ENCODE results near the gene CPA1. TPM values are rescaled to one million over a fixed set of nuclear protein-coding genes. Genes with fewer than 3 reads are reported as not detected.
"Not testable (repeated sequence)": the region's sequence is repeated elsewhere in the genome, so short reads cannot be mapped to it uniquely, and the experiment has no call there.

The CPA1 gene
- total RNA-seq, 1 donor from 2014 or later = not detected

DNA sequence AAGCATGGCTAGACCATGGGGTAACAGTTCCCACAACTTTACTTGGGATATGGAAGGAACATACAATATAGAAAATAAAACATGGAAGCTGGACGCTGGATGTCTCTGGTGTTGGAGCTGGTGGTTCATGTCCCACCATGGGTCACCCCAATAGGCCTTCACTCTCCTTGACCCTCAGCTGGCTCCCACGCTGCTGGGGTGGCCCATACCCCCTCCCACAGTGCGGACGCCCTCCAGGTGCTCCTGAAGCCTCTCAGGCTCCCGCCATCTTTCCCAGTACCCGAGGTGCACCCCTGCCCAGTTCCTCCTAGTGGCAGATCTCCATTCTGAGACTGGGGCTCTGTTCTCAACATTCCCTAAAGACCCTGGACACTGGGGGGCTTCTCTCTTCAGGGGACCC lies 5.8 kb upstream of the CPA1 start:
- no peak overlapping the region for H3K4me3 ChIP-seq (ENCODE audit: low read depth, low read length)
- no peak for DNase-seq (ENCODE audit: low read depth)
- TF ChIP-seq, protein P1, sequence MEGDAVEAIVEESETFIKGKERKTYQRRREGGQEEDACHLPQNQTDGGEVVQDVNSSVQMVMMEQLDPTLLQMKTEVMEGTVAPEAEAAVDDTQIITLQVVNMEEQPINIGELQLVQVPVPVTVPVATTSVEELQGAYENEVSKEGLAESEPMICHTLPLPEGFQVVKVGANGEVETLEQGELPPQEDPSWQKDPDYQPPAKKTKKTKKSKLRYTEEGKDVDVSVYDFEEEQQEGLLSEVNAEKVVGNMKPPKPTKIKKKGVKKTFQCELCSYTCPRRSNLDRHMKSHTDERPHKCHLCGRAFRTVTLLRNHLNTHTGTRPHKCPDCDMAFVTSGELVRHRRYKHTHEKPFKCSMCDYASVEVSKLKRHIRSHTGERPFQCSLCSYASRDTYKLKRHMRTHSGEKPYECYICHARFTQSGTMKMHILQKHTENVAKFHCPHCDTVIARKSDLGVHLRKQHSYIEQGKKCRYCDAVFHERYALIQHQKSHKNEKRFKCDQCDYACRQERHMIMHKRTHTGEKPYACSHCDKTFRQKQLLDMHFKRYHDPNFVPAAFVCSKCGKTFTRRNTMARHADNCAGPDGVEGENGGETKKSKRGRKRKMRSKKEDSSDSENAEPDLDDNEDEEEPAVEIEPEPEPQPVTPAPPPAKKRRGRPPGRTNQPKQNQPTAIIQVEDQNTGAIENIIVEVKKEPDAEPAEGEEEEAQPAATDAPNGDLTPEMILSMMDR (conservative IDR thresholded peaks at IDR 0.05; ENCODE audit: low read depth, low read length) = no peak

- not testable (repeated sequence) for H3K4me3 ChIP-seq (ENCODE audit: low read depth, low read length); DNase-seq (ENCODE audit: low read depth)
Observed at GRCh38 chr7:130376461-130376860, 3.8 kb upstream of the CPA1 start.

GRCh38 chr7:130377178-130377577 lies 3.1 kb upstream of the CPA1 start:
- H3K4me3 ChIP-seq (ENCODE audit: low read depth, low read length) = no peak overlapping the region
- TF ChIP-seq, protein P1 (conservative IDR thresholded peaks at IDR 0.05; ENCODE audit: low read depth, low read length) = no peak
- no peak for DNase-seq (ENCODE audit: low read depth)

- TF ChIP-seq, protein P1 (conservative IDR thresholded peaks at IDR 0.05; ENCODE audit: low read depth, low read length) = no peak
- H3K4me3 ChIP-seq (ENCODE audit: low read depth, low read length) = no peak overlapping the region
- DNase-seq (ENCODE audit: low read depth) = no peak
Observed at GRCh38 chr7:130379019-130379418, 1.3 kb upstream of the CPA1 start.

- no peak overlapping the region for H3K4me3 ChIP-seq (ENCODE audit: low read depth, low read length)
- no peak for DNase-seq (ENCODE audit: low read depth)
- TF ChIP-seq, protein P1 (conservative IDR thresholded peaks at IDR 0.05; ENCODE audit: low read depth, low read length) = no peak
Observed at GRCh38 chr7:130379532-130379920, 768 bp upstream of the CPA1 start.

- DNase-seq (ENCODE audit: low read depth) = no peak
- TF ChIP-seq, protein P1 (conservative IDR thresholded peaks at IDR 0.05; ENCODE audit: low read depth, low read length) = no peak
- H3K4me3 ChIP-seq (ENCODE audit: low read depth, low read length) = no peak overlapping the region
Observed at GRCh38 chr7:130380861-130381455, 664 bp downstream of the CPA1 start.

- TF ChIP-seq, protein P1 (conservative IDR thresholded peaks at IDR 0.05; ENCODE audit: low read depth, low read length) = peak; percentile 18
- no peak for DNase-seq (ENCODE audit: low read depth)
- no peak overlapping the region for H3K4me3 ChIP-seq (ENCODE audit: low read depth, low read length)
Observed at GRCh38 chr7:130381468-130382312, 1.4 kb downstream of the CPA1 start.

Data from epithelial cell of proximal tubule (primary cell).